ENCODE data around the gene ZCCHC8. TPM values are rescaled to one million over a fixed set of nuclear protein-coding genes. Genes with fewer than 3 reads are reported as not detected.

ZCCHC8 gene
- total RNA-seq, 1 donor from 2014 or later, result 23.5 TPM

DNA sequence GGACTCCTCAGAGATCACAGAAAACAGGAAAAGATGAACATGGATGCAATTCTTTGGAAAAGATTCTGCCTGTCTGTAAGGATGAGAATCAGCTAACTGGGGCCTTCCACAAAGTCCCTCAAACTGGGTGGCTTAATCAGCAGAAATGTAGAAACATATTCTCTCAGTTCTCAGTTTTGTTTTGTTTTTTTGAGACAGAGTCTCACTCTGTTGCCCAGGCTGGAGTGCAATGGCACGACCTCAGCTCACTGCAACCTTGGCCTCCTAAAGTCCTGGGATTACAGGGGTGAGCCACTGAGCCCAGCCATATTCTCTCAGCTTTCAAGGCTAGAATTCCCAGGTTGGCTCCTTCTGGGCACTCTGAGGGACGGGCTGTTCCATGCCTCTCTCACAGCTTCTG, 40.1 kb downstream of the ZCCHC8 start:
- H3K27me3 ChIP-seq (ENCODE audit: low read depth), result no peaks in the 10 kb centered on the region
- no peak overlapping the region for H3K4me3 ChIP-seq
- intact Hi-C loops (cut with DNase I), result no loop called here
- peaks cover 7% of the 10 kb centered on the region for H3K4me1 ChIP-seq
- no peak for DNase-seq
- no peak for ATAC-seq
- no peaks in the 10 kb centered on the region for H3K9me3 ChIP-seq
- no peak overlapping the region for H3K27ac ChIP-seq
- no peak for TF ChIP-seq CTCF (IDR thresholded peaks at IDR 0.05)
- no peaks in the 10 kb centered on the region for H3K36me3 ChIP-seq

GRCh38 chr12:122460061-122460460, 40.7 kb downstream of the ZCCHC8 start:
- Histone ChIP-seq H3K9me3 (no peaks in the 10 kb centered on the region), H3K4me3 (no peak overlapping the region), H3K36me3 (no peaks in the 10 kb centered on the region), H3K27me3 (ENCODE audit: low read depth) (no peaks in the 10 kb centered on the region), H3K4me1 (peaks cover 7% of the 10 kb centered on the region), H3K27ac (no peak overlapping the region)
- DNase-seq, result no peak
- intact Hi-C loops (cut with DNase I), result no loop called here
- no peak for ATAC-seq
- no peak for TF ChIP-seq CTCF (IDR thresholded peaks at IDR 0.05)

- ATAC-seq, result no peak
- H3K36me3 ChIP-seq, result no peaks in the 10 kb centered on the region
- H3K27me3 ChIP-seq (ENCODE audit: low read depth), result no peaks in the 10 kb centered on the region
- no peaks in the 10 kb centered on the region for H3K9me3 ChIP-seq
- intact Hi-C loops (cut with DNase I), result no loop called here
- no peak for DNase-seq
- H3K4me1 ChIP-seq, result no peaks in the 10 kb centered on the region
- no peak overlapping the region for H3K4me3 ChIP-seq
- H3K27ac ChIP-seq, result no peak overlapping the region
- no peak for TF ChIP-seq CTCF (IDR thresholded peaks at IDR 0.05)
These were observed 41.5 kb downstream of the ZCCHC8 start for GRCh38 chr12:122459211-122459610.

DNA sequence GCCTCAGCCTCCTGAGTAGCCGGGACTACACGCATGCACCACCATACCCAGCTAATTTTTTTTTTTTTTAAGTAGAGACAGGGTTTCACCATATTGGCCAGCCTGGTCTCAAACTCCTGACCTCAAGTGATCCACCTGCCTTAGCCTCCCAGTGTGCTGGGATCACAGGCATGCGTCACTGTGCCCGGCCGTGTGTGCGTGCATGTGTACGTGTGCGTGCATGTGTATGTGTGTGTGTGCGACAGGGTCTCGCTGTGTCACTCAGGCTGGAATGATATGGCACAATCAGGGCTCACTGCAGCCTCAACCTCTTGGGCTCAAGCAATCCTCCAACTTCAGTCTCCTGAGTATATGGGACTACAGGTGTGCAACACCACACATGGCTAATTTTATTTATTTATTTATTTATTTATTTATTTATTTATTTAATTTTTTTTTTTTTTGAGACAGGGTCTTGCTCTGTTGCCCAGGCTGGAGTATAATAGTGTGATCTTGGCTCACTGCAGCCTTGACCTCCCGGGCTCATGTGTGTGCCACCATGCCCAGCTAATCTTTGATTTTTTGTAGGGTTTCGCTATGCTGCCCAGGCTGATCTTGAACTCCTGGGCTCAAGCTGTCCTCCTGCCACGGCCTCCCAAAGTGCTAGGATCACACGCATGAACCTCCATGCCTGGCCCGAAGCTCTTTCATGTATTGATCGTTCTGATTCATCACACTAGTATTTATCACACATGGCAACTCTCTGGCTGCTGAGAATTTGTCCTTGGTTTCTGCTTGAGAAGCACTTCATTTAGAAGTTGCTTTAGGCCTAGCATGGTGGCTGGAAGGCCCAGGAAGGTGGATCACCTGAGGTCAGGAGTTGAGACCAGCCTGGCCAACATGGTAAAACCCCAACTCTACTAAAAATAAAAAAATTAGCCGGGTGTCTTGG, 42.4 kb downstream of the ZCCHC8 start:
- no peak for DNase-seq
- no peak overlapping the region for H3K27ac ChIP-seq
- no peak for TF ChIP-seq CTCF (IDR thresholded peaks at IDR 0.05)

DNA sequence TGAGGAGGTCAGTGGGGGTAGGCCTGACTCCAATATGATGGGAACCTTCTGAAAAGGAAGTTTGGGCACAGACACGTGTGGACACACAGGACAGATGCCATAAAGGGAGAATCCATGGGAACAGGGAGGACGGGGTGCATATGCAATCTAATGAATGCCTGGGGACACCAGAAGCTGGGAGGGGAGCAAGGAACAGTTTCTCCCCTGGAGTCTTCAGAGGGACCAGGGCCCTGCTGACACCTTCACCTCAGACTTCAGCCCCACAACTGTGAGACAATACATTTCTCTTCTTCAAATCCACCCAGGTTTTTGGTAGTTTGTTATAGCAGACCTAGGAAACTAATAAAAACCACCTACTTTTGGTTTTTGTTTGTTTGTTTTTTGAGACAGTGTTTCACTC, 43.1 kb downstream of the ZCCHC8 start:
- intact Hi-C loops (cut with DNase I), result no loop called here
- Histone ChIP-seq H3K9me3 (no peaks in the 10 kb centered on the region), H3K36me3 (no peaks in the 10 kb centered on the region), H3K4me3 (no peak overlapping the region), H3K4me1 (no peaks in the 10 kb centered on the region), H3K27ac (no peak overlapping the region), H3K27me3 (ENCODE audit: low read depth) (no peaks in the 10 kb centered on the region)
- no peak for TF ChIP-seq CTCF (IDR thresholded peaks at IDR 0.05)
- DNase-seq, result no peak
- no peak for ATAC-seq

More for the DNA sequence above, 42.4 kb downstream of the ZCCHC8 start:
- H3K27me3 ChIP-seq (ENCODE audit: low read depth), result no peaks in the 10 kb centered on the region
- no peak for ATAC-seq
- H3K4me1 ChIP-seq, result no peaks in the 10 kb centered on the region
- no peaks in the 10 kb centered on the region for H3K36me3 ChIP-seq
- H3K9me3 ChIP-seq, result no peaks in the 10 kb centered on the region
- intact Hi-C loops (cut with DNase I), result no loop called here
- no peak overlapping the region for H3K4me3 ChIP-seq
